Subcutaneous abdominal adipose tissue (tissue), 5 donors: Measurements from ENCODE around the gene MYRIP.

Experiments used
- H3K27ac ChIP-seq: one replicate; pipeline ENCODE4 v1.7.0; 2013; ENCODE audit warnings: low read depth, mild to moderate bottlenecking, inconsistent platforms, low read length, moderate library complexity
- H3K27me3 ChIP-seq, 5 donors: one replicate each; pipeline ENCODE4 v1.7.0; 2013; ENCODE audit warnings: low read length in 5 of 5, inconsistent platforms in 1 of 5; ENCODE audit not compliant: control insufficient read depth in 5 of 5, insufficient read depth in 4 of 5
- H3K36me3 ChIP-seq, 5 donors: one replicate each; pipeline ENCODE4 v1.7.0; 2013; ENCODE audit warnings: low read length in 5 of 5; ENCODE audit not compliant: control insufficient read depth in 5 of 5, insufficient read depth in 5 of 5
- H3K4me1 ChIP-seq, 5 donors: one replicate each; pipeline ENCODE4 v1.7.0; 2013; ENCODE audit warnings: low read length in 5 of 5, mild to moderate bottlenecking in 3 of 5, moderate library complexity in 1 of 5; ENCODE audit not compliant: control insufficient read depth in 5 of 5, insufficient read depth in 5 of 5
- H3K4me3 ChIP-seq, 5 donors: one replicate each; pipeline ENCODE4 v1.7.0; 2013; ENCODE audit warnings: low read length in 5 of 5, low read depth in 1 of 5
- H3K9ac ChIP-seq, 5 donors: one replicate each; pipeline ENCODE4 v1.7.0; 2013; ENCODE audit warnings: low read length in 5 of 5, mild to moderate bottlenecking in 4 of 5, moderate library complexity in 3 of 5
- H3K9me3 ChIP-seq, 5 donors: one replicate each; pipeline ENCODE4 v1.7.0; 2013; ENCODE audit warnings: low read length in 5 of 5; ENCODE audit not compliant: control insufficient read depth in 5 of 5
- donor health status: healthy.
- donor health status: healthy.
- donor health status: healthy.
- donor health status: healthy.
- donor health status: healthy.

MYRIP gene

DNA sequence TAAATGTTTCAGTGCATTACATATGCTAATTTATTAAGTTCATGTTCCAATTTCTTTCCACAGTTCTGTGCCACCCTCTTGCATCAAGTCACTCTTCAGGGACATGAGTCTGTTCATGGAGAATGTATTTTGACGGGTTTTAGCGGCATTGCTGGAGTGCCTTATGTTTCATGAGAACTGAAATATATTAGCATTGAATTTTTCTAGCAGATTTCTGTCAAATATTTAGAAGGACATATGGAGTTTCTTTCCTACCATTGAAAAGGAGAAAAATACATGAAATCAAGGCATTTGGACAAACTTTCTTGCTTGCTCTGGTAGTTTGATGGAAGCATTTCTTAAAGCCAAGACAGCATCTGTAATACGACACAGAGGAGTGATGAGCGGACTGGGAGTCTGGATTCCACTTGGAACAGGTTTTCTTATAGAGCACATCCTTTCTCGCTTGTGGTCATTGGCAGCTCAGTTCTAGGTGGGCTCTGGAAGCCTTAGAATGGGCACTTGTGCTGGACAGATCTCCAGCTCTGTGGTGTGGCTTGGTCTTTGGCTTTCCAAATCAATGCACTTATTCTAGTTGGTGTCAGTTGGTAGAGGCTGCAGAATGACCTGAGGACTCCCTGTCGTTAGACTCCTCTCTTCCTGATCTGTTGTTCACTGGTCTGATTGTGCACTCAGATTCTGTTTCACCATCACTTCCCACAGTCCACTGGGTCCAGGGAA is 415.5 kb downstream of the MYRIP start:
- Histone ChIP-seq H3K9me3 (no peaks in the 10 kb centered on the region), H3K36me3 (peaks cover 0 to 4% (median 0%) of the 10 kb centered on the region in 5 donors), H3K4me3 (no peak overlapping the region), H3K9ac (no peak overlapping the region), H3K4me1 (peaks cover 0 to 4% (median 0%) of the 10 kb centered on the region in 5 donors), H3K27ac (no peak overlapping the region), H3K27me3 (no peaks in the 10 kb centered on the region)

DNA sequence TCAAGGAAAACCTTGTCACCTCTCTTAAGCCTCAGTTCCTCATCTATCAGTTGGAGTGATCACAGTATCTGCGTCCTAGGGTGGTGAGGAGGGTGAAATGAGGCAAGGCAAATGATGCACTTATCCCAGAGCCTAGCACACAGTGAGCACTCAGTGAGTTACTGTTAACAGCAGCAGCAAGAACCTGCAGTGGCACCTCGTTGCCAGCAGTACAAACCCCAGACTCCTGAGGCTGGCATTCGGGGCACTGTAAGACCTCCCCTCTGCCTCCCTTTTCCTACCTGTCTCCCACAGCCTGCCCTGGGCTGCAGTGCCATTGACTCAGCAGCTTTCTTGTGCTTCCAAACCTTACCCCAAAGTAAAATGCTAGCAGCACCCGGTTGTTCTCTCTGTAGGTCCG is 417.2 kb downstream of the MYRIP start:
- H3K27me3 ChIP-seq = no peaks in the 10 kb centered on the region
- no peak overlapping the region for H3K27ac ChIP-seq
- H3K9me3 ChIP-seq = no peaks in the 10 kb centered on the region
- peaks cover 0 to 4% (median 0%) of the 10 kb centered on the region in 5 donors for H3K36me3 ChIP-seq
- peaks cover 0 to 4% (median 0%) of the 10 kb centered on the region in 5 donors for H3K4me1 ChIP-seq
- no peak overlapping the region for H3K9ac ChIP-seq
- no peak overlapping the region for H3K4me3 ChIP-seq

DNA sequence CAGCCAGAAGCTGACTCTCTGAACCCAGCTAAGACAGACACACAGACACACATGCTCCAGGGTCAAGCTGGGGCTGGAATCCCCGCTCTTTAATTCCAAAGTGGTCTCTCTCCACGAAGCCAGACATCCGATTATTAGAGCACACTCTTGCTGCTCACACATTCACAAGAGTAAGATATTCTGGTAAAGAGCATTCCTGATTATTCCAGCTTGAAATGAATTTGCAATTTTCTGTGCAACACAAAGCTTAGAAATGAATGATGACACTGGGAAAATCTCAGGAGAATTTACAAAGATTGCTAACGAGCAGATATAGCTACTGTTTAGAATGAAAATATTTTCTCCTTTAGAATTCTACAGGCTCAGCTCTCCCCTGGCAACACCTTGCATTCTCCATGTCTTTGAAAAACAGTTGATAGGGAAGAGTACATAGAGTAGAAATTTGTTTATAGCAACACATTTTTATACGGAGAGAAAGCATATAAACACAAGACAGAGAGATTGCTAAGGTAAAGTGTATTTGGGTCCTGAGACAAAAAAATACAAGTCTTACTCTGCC is 419.5 kb downstream of the MYRIP start:
- H3K9me3 ChIP-seq = no peaks in the 10 kb centered on the region
- H3K27me3 ChIP-seq = no peaks in the 10 kb centered on the region
- H3K4me3 ChIP-seq = no peak overlapping the region
- H3K9ac ChIP-seq = no peak overlapping the region
- H3K36me3 ChIP-seq = peaks cover 0 to 4% (median 0%) of the 10 kb centered on the region in 5 donors
- H3K27ac ChIP-seq = no peak overlapping the region
- H3K4me1 ChIP-seq = peaks cover 0 to 4% (median 0%) of the 10 kb centered on the region in 5 donors

DNA sequence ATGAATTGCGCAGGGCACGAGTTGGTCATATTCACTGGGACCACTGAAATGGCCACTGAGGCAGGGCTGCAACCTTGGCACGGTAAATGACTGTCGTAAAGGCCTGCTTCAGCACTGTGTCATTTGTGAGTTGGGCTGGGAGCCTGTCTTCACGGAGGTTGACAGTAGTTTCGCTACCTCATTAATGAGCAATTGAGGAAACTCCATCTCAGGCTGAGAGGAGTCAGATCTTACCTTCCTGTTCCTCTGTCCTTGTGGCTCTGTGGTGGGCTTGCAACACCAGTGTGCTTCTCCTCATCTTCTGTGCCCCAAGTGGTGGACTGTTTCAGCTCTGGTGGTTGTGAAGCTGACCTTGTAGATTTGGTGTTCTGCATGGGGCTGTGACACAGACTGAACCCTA is 420.0 kb downstream of the MYRIP start:
- no peak overlapping the region for H3K4me3 ChIP-seq

DNA sequence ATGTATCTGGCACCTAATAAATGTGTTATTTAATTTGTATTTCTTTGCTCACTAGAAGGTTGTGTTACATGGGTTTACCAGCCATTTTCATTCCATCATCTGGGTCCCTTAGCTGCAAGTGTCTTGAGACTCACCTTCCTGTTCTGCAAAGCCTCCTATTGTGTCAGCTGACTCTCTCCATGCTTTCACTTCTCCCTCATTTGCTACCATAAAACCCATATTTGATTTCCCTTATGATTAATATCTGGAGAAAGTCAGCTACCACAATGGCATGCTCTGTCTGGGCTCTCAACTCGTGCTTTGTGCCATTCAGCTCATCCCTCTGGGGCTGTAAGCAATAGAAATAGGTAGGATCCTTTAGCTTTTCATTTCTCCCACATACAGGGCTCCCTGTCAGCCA is 420.6 kb downstream of the MYRIP start:
- Histone ChIP-seq H3K36me3 (peaks cover 0 to 9% (median 0%) of the 10 kb centered on the region in 5 donors), H3K27ac (no peak overlapping the region), H3K9me3 (no peaks in the 10 kb centered on the region), H3K4me3 (no peak overlapping the region), H3K9ac (no peak overlapping the region), H3K27me3 (no peaks in the 10 kb centered on the region), H3K4me1 (peaks cover 0 to 7% (median 0%) of the 10 kb centered on the region in 5 donors)

More for the DNA sequence above, 420.0 kb downstream of the MYRIP start:
- peaks cover 0 to 9% (median 0%) of the 10 kb centered on the region in 5 donors for H3K36me3 ChIP-seq
- H3K9me3 ChIP-seq = no peaks in the 10 kb centered on the region
- peaks cover 0 to 7% (median 0%) of the 10 kb centered on the region in 5 donors for H3K4me1 ChIP-seq
- no peaks in the 10 kb centered on the region for H3K27me3 ChIP-seq
- no peak overlapping the region for H3K9ac ChIP-seq
- no peak overlapping the region for H3K27ac ChIP-seq

DNA sequence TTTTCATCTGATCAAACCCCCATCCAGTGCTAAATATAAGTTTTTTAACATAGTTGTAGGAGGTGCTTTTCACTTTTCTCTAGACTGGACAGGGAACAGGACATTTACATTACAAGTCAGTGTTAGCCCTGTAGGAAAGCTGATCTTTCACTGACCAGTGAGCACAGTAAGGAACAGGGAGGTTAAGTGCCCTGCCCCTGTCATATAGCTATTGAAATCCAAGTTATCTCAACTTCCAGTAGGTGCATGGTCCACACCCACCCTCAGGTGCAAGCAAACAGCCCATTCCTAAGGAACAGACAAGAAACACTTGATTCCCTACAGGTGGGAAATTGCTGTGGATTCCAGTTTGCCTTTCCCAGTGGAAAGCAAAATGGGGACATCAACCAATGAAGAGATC is 421.0 kb downstream of the MYRIP start:
- Histone ChIP-seq H3K4me3 (no peak overlapping the region), H3K9ac (no peak overlapping the region), H3K4me1 (peaks cover 0 to 7% (median 0%) of the 10 kb centered on the region in 5 donors), H3K27ac (no peak overlapping the region), H3K27me3 (no peaks in the 10 kb centered on the region), H3K36me3 (peaks cover 0 to 9% (median 0%) of the 10 kb centered on the region in 5 donors), H3K9me3 (no peaks in the 10 kb centered on the region)

DNA sequence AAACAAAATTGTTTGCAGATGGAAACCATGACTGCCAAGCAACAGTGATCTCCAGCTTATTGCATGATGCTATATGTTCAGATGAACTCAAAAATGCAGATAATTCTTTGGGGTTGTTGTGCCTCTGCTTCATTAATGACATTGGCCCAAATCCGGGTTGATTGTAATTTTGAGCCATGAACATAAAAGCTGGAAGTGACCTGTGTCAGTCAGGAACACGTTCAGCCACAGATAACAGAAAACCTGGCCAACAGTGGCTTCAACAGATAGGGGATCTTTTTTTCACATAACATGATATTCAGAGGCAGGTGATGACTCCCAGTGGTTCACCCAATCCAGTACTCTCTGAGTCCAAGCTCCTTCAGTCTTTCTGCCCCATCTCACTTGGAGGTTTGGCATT is 423.2 kb downstream of the MYRIP start:
- Histone ChIP-seq H3K9ac (no peak overlapping the region), H3K9me3 (no peaks in the 10 kb centered on the region), H3K36me3 (peaks cover 0 to 7% (median 0%) of the 10 kb centered on the region in 5 donors), H3K27ac (no peak overlapping the region), H3K27me3 (no peaks in the 10 kb centered on the region), H3K4me1 (peaks cover 0 to 7% (median 0%) of the 10 kb centered on the region in 5 donors), H3K4me3 (no peak overlapping the region)

DNA sequence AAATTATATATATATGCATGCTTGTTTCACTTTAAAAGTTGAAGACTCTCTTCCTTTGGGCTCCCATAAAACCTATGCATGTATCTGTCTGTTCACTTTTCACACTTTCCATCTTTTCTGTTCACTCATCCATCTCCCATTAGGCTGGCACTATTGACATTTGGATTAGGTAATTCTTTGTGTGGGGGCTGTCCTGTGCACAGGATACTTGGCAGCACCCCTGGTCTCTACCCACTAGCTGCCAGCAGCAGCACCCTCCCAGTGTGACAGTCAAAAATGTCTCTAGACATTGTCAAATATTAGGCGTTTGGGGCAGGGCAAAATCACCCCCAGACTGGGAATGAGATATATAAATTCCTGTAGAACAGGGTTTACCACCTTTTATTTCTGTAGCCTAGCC is 427.8 kb downstream of the MYRIP start:
- peaks cover 0 to 7% (median 0%) of the 10 kb centered on the region in 5 donors for H3K36me3 ChIP-seq
- H3K27ac ChIP-seq = no peak overlapping the region
- H3K4me3 ChIP-seq = no peak overlapping the region
- no peaks in the 10 kb centered on the region for H3K27me3 ChIP-seq
- no peak overlapping the region for H3K9ac ChIP-seq
- H3K4me1 ChIP-seq = peaks cover 0 to 3% (median 0%) of the 10 kb centered on the region in 5 donors
- H3K9me3 ChIP-seq = no peaks in the 10 kb centered on the region

DNA sequence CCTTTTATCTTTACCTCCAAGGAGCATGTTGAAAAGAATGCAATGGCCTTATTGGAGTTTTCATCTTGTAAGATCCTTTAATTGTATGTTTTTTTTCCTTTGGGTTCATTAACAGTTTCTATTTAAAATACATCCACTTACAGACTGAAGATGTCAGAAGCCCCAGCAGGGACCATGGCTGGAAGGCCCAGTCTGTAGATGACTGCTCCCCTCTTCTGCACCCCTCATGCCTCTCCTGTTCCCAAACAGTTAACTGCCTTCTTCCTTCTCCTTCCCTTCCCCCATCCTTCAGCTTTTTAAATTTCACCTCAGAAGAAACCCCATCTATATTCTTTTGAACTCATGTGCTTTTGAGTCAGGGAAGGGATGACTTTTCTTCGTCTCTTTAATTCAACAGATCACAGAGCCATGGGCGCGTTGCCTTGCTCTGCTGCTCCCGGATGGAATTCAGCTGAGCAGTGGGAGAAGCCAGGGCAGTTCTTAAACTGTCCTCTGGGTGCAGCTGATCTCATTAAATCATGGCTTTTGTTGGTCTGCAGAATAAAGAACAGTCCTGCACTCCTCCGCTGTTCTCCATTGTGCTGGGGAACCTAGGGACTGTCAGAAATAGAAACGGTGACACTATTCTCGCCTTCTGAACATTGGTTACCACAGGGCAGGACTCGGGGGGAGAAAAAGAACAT is 428.6 kb downstream of the MYRIP start:
- no peaks in the 10 kb centered on the region for H3K9me3 ChIP-seq
- H3K4me1 ChIP-seq = peaks cover 0 to 3% (median 0%) of the 10 kb centered on the region in 5 donors
- H3K27ac ChIP-seq = no peak overlapping the region
- no peaks in the 10 kb centered on the region for H3K27me3 ChIP-seq
- H3K4me3 ChIP-seq = no peak overlapping the region
- no peak overlapping the region for H3K9ac ChIP-seq
- H3K36me3 ChIP-seq = peaks cover 0 to 7% (median 0%) of the 10 kb centered on the region in 5 donors

DNA sequence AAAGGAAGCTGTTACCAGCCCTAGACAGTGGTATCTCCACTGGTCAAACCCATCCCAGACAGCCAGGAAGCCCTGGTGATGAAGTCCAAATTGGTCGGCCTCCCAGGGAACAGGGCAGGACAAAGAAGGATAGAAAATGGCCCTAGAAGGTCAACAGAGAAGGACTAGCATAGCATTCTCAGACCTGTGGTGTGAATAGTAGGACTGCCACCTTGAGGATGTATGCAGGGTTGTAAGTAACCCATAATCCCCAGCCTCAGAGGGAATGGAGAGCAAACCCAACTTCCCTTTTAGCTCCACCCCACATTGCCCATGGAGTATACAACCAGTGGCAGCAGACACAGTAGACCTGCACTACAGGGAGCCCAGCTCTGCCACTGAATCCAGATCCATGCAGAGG is 431.5 kb downstream of the MYRIP start:
- Histone ChIP-seq H3K27me3 (no peaks in the 10 kb centered on the region), H3K9ac (no peak overlapping the region), H3K4me3 (no peak overlapping the region), H3K4me1 (no peaks in the 10 kb centered on the region), H3K9me3 (no peaks in the 10 kb centered on the region), H3K36me3 (peaks cover 0 to 4% (median 0%) of the 10 kb centered on the region in 5 donors), H3K27ac (no peak overlapping the region)
